Tibial nerve (tissue), 4 donors: ENCODE measurements around the gene ZP2. TPM values are rescaled to one million over a fixed set of nuclear protein-coding genes. Genes with fewer than 3 reads are reported as not detected.

Experiments
- DNase-seq, 2 donors: peaks; one replicate each; pipeline ENCODE4 v3.0.0-alpha.2; 2019; ENCODE audit warnings: low spot score in 2 of 2
- H3K27ac ChIP-seq, 4 donors: fragments of 200-600 bp; sonication (generic) in 3 of 4; one replicate each; pipeline ENCODE4 v1.5.1; 2017 to 2019; ENCODE audit warnings: mild to moderate bottlenecking in 1 of 4
- H3K27me3 ChIP-seq, 2 donors: fragments of 200-600 bp; sonication (generic) in 1 of 2; one replicate each; pipeline versions ENCODE4 v1.5.1 to v1.6.0; 2017 to 2019
- H3K36me3 ChIP-seq, 3 donors: fragments of 200-600 bp; sonication (generic); one replicate each; pipeline ENCODE4 v1.5.1; 2018 to 2019
- H3K4me1 ChIP-seq, 4 donors: fragments of 200-600 bp; sonication (generic) in 3 of 4; one replicate each; pipeline ENCODE4 v1.5.1; 2017 to 2019
- H3K4me3 ChIP-seq, 4 donors: fragments of 200-600 bp; sonication (generic) in 3 of 4; one replicate each; pipeline ENCODE4 v1.5.1; 2017 to 2019; ENCODE audit warnings: mild to moderate bottlenecking in 1 of 4, moderate library complexity in 1 of 4
- H3K9me3 ChIP-seq, 4 donors: fragments of 200-600 bp; sonication (generic) in 3 of 4; one replicate each; pipeline ENCODE4 v1.5.1; 2017 to 2019
- EP300 ChIP-seq, 2 donors: sonication (generic); formaldehyde crosslinking; IDR thresholded peaks; one replicate each; pipeline ENCODE4 v1.6.1; 2017; ENCODE audit warnings: antibody characterized with exemption in 2 of 2, mild to moderate bottlenecking in 1 of 2
- POLR2A ChIP-seq, 2 donors: fragments of 450-650 bp; IDR thresholded peaks; one replicate each; pipeline ENCODE4 v1.6.1; 2017; ENCODE audit warnings: antibody characterized with exemption in 2 of 2, mild to moderate bottlenecking in 2 of 2, moderate library complexity in 2 of 2
- WGBS, 2 donors: methylation state at CpG; one replicate each; pipeline ENCODE4 v1.1.5; 2018; 5-methylcytosine and 5-hydroxymethylcytosine counted together
- total RNA-seq, 4 donors: library from RNA; depleted of rRNA; stranded (reverse); fragments of >200 nt; gene quantifications; one replicate each; pipeline ENCODE4 v1.1.0, GENCODE V29; 2016
- TF ChIP-seq, protein P1 (sequence below), 5 experiments: fragments of 200-600 bp in 3 of 5; fragments of 450-650 bp in 2 of 5; sonication (generic) in 3 of 5; IDR thresholded peaks; one replicate each; pipeline ENCODE4 v1.5.1; 2016 to 2019; ENCODE audit warnings: antibody characterized with exemption in 5 of 5, mild to moderate bottlenecking in 3 of 5, moderate library complexity in 2 of 5

Gene ZP2
- total RNA-seq, 4 donors from 2014 or later: not detected

DNA sequence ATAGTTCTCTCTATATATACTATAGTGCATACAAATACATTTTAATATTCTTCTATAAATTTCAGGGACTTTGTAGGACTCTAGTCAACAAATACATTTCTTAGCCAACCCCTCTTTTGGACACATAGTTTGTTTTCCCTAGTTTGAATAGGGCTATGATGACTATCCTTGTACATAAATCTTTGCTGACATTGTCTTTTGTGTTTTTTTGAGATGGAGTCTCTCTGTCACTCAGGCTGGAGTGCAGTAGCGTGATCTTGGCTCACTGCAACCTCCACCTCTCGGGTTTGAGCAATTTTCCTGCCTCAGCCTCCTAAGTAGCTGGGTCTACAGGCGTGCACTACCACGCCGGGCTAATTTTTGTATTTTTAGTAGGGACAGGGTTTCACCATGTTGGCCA, 25.5 kb upstream of the ZP2 start:
- no peaks in the 10 kb centered on the region for H3K9me3 ChIP-seq
- TF ChIP-seq, protein P1, sequence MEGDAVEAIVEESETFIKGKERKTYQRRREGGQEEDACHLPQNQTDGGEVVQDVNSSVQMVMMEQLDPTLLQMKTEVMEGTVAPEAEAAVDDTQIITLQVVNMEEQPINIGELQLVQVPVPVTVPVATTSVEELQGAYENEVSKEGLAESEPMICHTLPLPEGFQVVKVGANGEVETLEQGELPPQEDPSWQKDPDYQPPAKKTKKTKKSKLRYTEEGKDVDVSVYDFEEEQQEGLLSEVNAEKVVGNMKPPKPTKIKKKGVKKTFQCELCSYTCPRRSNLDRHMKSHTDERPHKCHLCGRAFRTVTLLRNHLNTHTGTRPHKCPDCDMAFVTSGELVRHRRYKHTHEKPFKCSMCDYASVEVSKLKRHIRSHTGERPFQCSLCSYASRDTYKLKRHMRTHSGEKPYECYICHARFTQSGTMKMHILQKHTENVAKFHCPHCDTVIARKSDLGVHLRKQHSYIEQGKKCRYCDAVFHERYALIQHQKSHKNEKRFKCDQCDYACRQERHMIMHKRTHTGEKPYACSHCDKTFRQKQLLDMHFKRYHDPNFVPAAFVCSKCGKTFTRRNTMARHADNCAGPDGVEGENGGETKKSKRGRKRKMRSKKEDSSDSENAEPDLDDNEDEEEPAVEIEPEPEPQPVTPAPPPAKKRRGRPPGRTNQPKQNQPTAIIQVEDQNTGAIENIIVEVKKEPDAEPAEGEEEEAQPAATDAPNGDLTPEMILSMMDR (IDR thresholded peaks at IDR 0.05): no peak
- TF ChIP-seq POLR2A (IDR thresholded peaks at IDR 0.05) (no peak), EP300 (IDR thresholded peaks at IDR 0.05) (no peak)
- H3K27ac ChIP-seq: no peak overlapping the region
- no peak for DNase-seq
- H3K36me3 ChIP-seq: no peaks in the 10 kb centered on the region
- H3K4me3 ChIP-seq: no peak overlapping the region
- 79 to 82% methylated on average over 5 of the region's 5 CpGs for WGBS, 2 donors
- no peaks in the 10 kb centered on the region for H3K4me1 ChIP-seq
- no peaks in the 10 kb centered on the region for H3K27me3 ChIP-seq

DNA sequence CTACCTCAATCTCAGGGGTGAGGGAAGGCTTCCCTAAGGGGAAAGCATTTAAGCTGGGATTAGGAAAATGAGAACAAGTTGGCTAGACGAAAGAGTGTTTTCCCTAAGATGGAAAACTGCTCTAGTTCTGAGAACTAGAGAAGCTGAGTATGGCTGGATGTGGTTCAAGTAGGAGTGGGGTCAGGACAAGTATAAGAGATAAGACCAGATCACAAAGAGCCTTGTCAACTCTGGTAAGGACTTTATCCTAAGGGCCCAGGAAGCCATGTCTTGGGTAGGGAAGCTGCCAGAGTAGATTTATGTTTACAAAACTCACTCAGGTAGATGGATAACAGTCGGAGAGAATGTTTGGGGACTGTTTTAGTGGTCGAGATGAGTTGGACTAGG, 23.8 kb upstream of the ZP2 start:
- H3K4me1 ChIP-seq: no peaks in the 10 kb centered on the region

DNA sequence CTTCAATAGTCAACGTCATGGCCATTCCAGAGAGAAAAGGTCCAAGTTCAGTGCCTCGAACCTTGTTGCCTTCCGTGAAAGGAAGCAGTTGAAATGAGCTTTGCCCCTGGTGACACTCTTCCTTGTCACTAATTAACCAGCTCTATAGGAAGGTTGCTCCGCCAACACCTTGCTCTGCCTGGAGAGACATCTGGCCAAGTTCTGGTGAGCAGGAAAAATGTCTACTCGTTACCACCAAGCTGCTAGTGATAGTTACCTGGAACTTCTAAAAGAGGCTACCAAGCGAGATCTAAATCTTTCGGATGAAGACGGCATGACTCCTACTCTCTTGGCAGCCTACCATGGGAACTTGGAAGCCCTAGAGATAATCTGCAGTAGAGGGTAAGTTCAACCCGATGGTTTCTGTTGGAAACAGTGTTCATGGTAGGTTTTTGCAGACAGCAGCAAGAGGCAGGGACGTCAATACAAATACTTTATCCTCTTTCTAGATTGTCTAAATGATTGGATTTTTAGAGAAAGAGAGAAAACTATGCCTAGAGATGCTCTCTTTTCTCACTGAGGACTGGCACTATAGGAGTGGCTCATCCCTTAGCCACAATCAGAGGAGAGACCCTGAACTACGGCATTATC, 22.3 kb upstream of the ZP2 start, which contains the start of gene ANKS4B:
Gene ANKS4B, plus strand, starts transcription at position 179 of the 630 bp plus-strand sequence. Its CDS starts 39 bp downstream, at position 218.
- 82 to 84% methylated on average over 11 of the region's 11 CpGs for WGBS, 2 donors
- DNase-seq: no peak
- no peak within 1 kb of the TSS for H3K27ac ChIP-seq
- TF ChIP-seq POLR2A (IDR thresholded peaks at IDR 0.05) (no peak), EP300 (IDR thresholded peaks at IDR 0.05) (no peak)
- TF ChIP-seq, protein P1 (IDR thresholded peaks at IDR 0.05): no peak
- H3K36me3 ChIP-seq: no peaks in the 10 kb centered on the region
- H3K4me3 ChIP-seq: peak within 1 kb of the TSS in 1 of 4 donors; percentile 23
- H3K9me3 ChIP-seq: no peaks in the 10 kb centered on the region
- no peaks in the 10 kb centered on the region for H3K27me3 ChIP-seq
- no peaks in the 10 kb centered on the region for H3K4me1 ChIP-seq

More for the DNA sequence above, 23.8 kb upstream of the ZP2 start:
- no peak for TF ChIP-seq EP300 (IDR thresholded peaks at IDR 0.05)
- TF ChIP-seq, protein P1 (IDR thresholded peaks at IDR 0.05): no peak
- no peak for TF ChIP-seq POLR2A (IDR thresholded peaks at IDR 0.05)
- Histone ChIP-seq H3K27me3 (no peaks in the 10 kb centered on the region), H3K9me3 (no peaks in the 10 kb centered on the region), H3K36me3 (no peaks in the 10 kb centered on the region), H3K27ac (no peak overlapping the region), H3K4me3 (no peak overlapping the region)
- 86 to 92% methylated on average over 3 of the region's 3 CpGs for WGBS, 2 donors
- DNase-seq: no peak

DNA sequence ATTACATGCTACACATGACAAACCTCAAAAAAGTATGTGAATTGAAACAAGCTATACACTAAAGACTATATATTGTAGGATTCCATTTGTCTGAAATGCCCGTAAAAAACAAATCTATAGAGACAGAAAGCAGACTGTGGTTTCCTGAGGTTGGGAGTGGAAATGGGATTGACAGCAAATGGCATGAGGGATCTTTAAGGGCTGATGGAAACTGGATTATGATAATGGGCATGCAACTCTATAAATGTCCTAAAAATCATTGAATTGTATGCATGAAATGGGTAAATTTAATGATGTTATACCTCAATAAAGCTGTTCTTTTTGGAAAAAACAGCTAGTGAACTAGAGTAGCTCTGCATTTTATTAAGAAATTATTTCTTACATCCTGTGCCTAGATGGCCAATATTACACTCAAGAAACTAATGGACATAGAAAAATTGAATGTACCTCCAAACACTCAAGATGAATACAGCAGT, 21.7 kb upstream of the ZP2 start:
- H3K9me3 ChIP-seq: no peaks in the 10 kb centered on the region
- no peak overlapping the region for H3K27ac ChIP-seq
- TF ChIP-seq, protein P1 (IDR thresholded peaks at IDR 0.05): no peak
- TF ChIP-seq POLR2A (IDR thresholded peaks at IDR 0.05): no peak
- no peaks in the 10 kb centered on the region for H3K4me1 ChIP-seq
- no peaks in the 10 kb centered on the region for H3K36me3 ChIP-seq
- DNase-seq: no peak
- H3K4me3 ChIP-seq: no peak overlapping the region
- no peaks in the 10 kb centered on the region for H3K27me3 ChIP-seq
- WGBS, 2 donors: 97 to 98% methylated on average over 1 of the region's 1 CpG

DNA sequence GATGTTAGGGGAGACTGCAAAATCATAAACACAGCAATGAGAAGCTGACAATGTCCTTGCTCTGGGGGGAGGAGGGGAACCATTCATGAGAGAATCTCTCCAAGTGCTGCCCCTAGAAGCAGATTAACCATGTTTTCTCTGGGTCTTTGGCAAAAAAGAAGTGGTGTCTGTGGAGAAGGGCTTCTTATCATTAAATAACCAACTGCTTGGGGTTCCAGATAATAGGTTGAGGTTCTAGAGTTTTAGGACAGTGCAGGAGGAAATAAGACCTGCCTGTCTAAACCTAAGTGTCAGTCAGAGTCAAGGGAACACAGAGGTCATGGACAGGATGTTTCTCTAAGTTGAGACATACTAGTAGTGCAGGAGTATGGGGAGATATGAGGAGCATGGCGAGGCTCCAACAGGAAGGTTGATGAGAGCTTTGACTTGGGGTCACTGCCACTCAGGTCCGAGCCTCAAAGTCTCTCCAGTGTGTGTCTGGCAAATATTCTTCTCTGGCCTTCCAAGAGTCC, 17.0 kb upstream of the ZP2 start:
- no peak for DNase-seq
- H3K27me3 ChIP-seq: no peaks in the 10 kb centered on the region
- TF ChIP-seq POLR2A (IDR thresholded peaks at IDR 0.05): no peak
- TF ChIP-seq, protein P1 (IDR thresholded peaks at IDR 0.05): no peak
- no peak for TF ChIP-seq EP300 (IDR thresholded peaks at IDR 0.05)
- no peak overlapping the region for H3K4me3 ChIP-seq
- H3K9me3 ChIP-seq: no peaks in the 10 kb centered on the region
- no peaks in the 10 kb centered on the region for H3K36me3 ChIP-seq
- H3K4me1 ChIP-seq: peaks cover 0 to 6% (median 0%) of the 10 kb centered on the region in 4 donors
- WGBS, 2 donors: 74 to 80% methylated on average over 2 of the region's 2 CpGs
- H3K27ac ChIP-seq: no peak overlapping the region
